COLO668 (cell line): ENCODE data around the gene IFNK.
A peak's percentile ranks its signal among the peaks of the same experiment; 100 is the strongest.

Experiments
- DNase-seq: peaks from one replicate; lab custom pipeline; 2025; ENCODE audit not compliant: unreplicated experiment; lab: John Stamatoyannopoulos, UW

IFNK gene

DNA sequence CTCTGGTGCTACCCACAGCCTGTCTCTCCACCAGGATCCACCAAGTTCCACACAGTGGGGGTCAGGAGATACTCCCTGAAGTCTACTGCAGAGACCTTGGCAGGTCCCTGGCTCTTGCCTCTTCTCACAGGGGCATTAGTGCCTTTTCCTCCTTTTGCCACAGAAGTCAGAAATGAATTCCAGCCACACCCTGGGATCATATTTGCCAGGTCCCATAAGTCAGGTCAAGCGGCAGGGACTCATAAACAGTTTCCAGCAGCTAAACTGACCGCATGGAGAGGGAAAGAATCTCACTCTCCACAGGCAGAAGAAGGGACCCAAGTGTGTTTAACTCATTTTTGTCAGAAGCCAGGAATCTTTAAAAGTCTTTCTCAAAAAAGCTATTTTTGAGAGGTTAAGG, 13.3 kb upstream of the IFNK start:
- no peak for DNase-seq

- no peak for DNase-seq
Observed at GRCh38 chr9:27511771-27512170, 12.3 kb upstream of the IFNK start.

DNA sequence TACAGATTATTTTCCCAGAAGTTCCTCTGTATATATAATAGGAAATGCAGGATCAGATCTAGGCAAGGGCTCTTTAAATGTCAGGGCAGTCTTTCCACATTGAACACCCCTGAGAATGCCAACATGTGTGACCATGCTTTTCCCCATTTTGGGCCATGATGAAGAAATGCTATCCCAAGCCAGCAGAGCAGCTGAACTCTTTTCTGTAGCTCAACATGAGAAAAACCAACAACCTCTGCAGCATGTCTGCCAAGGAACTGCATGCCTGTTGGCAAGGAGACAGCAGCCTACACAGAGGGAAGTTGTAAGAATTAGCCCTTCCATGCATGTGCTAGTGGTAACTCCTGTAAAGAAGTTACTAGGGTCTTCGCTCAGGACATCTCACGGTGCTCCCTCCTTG, 9.5 kb upstream of the IFNK start:
- no peak for DNase-seq

DNA sequence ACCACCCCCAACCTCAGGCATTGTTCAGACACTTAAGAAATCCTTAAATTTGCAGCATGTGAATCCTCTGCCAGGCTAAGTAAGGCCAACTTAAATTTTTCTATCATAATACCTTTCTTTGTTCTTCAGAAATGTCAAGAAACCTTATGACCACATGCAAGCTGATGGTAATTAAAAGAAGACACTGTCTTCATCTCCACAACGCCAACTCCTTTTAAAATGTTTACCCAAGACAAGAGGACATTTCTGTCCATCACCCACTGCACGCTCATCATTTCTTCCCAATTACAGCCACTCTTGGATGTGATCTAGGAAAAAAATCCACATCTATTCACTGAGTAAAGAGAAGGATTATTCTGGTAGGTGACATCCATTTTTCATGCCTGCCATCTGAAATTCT, 6.1 kb upstream of the IFNK start:
- DNase-seq, result no peak

DNA sequence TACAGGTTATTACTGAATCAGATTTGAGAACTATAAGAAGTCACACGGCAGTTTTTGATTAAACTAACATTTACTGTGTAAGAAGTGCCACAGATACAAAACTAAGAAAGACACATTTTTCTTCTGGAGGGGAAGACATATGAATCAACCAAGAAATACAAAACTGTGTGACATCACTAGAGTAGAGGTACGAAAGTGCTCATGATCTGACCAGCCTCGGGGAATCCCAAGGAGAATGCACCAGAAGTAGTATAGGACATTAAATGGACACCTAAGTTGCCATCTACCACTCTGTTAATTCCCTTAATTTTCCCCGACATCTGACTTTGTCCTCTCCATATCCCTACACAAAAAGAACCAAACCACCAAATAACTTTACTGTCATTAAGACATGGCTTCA, 5.3 kb upstream of the IFNK start:
- no peak for DNase-seq

- no peak for DNase-seq
Observed at GRCh38 chr9:27519466-27520465, 4.3 kb upstream of the IFNK start.

DNA sequence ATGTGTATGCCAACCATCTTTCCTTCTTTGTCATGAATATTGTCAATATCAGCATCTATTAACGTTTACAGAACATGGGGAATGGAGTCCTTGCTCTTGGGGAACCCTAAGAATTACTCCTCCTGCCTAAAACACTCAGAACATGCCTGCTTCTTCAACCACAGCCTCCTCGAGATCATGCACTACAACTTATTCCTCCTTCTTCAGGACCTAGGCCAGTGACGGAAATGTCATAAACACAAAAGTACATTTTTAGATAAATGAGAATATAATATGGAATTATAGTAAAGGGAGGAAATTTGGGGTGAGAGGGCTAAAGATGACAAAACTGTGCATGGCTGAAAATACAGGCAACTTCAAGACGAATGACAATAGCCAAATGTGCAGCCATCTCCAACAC, 3.1 kb upstream of the IFNK start:
- no peak for DNase-seq

DNA sequence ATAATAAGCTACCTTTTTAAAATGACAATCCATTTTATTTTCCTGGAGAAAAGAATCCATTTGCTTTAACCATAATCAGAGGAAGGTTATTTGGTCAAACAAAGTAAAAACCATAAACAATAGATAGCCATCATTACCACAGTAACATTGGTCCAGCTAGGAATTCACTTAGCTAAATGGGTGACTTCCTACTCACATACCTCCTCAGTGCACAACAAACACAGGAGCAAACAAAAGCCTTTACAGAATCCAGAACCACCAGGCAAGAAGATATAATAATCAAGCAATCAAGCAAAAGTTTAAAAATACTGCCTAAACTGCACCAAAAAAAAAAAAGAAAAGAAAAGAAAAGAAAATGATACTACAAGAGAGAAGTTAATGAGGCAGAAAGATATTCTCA, 949 bp upstream of the IFNK start:
- no peak for DNase-seq

GRCh38 chr9:27527702-27528075, 3.6 kb downstream of the IFNK start:
- DNase-seq, result no peak

DNA sequence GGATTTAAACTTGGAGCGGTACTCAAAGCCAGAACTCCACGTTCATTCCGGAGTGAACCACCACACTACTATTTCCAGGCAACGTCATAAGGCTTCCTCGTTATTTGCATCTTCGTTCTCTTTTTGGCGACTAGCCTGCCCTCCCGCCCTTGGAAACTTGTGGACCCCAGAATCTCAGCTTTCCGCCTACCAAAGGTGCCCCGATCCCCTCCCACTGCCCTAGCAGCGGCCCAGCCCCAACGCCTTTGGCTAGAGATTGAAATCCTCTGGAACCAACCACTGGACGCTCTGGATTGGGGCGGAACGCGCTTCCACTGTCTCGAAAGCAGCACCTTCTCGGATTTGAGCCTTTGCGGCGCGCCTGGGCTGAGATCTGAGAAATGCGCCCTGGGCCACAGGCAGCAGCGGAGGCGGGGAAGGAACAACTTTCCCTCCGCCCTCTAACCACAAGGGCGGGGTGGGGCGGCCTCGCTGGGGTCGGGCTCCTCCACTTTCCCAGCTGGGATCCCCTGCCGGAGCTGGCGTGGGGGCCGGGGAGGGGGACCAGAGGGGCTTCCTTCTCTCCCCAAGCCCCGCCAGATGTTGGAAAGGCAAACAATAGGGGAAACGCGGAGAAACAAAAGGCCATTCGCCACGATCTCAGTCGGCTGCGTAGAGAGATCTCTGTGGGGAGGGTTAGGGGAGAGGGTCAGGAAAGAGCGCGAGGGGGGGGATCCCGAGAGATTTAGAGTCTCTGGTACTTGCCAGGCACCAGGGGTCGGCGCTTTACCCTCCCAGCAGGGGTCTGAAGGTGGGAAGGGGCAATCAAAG, 4.2 kb downstream of the IFNK start:
- no peak for DNase-seq

GRCh38 chr9:27528886-27529315, 4.8 kb downstream of the IFNK start:
- no peak for DNase-seq

DNA sequence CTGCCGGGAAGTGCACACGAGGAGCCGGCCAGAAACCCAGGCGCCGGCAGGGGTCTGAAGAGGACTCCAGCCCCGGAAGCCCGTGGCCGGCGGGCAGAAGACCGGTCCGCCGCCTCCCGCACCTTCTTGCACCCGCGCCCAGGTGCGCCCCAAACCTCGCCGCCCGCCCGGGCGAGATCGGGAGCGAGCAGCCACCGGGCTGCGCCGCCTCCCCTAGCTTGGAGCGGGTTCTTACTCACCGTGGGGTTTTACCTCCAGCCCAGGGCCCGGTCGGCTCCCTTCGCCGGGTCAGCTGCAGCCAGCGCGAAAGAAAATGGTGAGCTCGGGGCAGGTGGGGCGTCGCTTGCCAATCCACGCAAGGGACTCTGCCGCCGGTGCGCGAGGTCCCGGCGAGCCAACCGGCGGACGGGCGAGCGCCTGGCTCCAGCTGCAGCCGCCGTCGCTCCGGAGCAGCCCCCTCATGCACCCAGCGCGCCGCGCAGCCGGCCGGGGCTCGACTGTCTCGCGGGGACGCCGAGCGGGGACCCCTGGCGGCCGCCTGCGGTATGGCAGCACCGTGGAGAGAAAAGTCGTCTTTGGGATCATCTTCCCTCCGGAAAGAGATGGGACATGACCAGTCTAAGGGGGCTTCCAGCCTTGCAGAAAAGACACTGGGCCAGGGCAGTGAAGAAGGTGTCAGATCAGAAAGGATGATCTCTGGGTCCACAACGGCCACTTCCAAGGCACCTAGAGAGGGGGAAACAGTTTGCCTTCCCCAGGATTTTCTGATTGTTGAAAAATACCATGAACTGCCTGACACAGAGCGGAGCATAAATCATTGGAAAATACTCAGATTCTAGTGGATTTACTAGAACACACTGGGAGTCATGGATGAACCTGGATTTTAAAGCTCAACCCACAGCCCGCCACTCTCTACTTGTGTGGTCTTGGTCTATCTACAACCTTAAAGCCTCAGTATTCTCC, 5.5 kb downstream of the IFNK start, which contains the start of gene MOB3B:
TSS of gene MOB3B (minus strand) at position 499 of the 963 bp plus-strand sequence. CDS start 74,264 bp downstream, outside the sequence.
- DNase-seq, result peak; percentile 89

DNA sequence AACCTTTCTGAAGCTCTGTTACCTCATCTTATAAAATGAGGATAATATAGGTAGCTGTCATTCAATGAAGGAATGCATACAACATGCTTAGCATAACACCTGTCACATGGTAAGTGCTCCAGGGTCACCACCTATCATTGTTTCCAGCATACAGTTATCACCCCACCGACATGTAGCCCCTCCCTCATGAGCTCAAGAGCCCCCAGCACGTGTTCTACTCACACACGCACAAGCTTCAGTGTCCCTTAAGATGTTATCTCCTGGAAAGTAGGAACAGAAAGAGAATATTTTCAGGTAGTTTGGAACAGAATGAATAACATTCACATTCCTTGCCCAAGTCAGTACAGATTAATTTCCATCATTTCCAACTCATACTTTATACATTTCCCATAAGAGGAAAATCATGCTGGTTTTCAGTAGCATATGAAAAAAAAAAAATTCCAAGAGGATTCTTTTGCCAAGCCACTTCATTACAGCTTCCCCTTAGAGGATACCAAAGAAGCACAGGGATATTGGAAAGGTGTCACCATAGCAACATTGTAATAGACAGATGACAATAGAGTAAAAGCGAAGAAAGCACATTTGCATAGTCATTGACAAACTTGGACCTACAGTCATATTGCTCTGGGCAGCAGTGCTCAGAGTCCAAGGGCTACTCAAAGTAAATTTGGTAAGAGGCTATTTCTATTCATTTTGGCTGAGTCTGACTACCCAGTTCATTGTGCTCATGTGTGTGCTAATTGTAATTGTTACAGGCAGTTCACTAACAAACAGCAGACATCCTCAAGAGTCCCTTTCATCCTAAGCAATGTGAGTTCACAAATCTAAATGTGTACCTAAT, 7.0 kb downstream of the IFNK start:
- no peak for DNase-seq

GRCh38 chr9:27532046-27532445, 8.0 kb downstream of the IFNK start:
- DNase-seq, result no peak

GRCh38 chr9:27533311-27533710, 9.2 kb downstream of the IFNK start:
- DNase-seq, result no peak

DNA sequence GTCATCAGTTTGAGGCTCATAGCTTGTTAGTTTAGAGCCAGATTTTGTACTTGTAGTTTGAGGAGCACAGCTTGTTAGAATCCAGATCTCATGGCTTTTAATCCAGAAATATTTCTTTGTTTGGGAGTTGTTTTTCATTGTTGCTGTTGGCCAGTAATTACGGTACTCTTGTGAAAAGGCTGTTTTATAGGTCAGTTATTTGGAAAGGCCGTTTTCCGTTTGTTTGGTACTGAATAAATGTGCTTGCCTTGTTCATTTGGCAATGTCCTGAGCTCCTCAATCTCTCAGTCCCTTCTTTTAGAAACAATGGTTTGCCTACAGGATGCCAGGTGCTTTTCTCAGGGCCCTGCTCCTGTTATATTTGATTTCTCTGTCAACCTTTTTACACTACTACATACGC, 10.0 kb downstream of the IFNK start:
- no peak for DNase-seq

DNA sequence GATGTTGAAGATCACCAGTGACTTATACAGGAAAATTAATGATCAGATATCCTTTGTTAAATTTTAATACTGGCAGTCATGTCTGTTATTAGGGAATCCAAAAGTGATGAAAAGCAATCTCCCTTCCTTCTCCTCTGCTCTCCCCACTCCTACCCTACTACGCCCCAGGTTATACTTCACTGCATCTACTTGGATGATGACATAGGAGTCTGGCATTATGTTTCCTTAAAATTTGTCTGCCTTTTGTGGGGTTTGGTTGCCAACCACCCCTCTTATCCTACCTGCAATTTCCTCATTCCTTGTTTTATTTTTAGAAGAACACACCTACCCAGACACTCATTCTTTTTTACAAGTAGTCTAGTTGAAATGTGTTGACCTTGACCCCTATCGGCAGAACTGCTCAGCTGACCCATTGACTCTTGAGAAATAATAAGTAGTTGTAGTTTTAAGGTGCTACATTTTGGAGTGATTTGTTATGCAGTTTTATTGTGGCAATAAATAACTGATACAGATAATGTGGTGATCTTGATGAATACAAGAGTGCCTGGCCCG, 10.6 kb downstream of the IFNK start:
- DNase-seq, result no peak

- no peak for DNase-seq
Observed at GRCh38 chr9:27535701-27536118, 11.6 kb downstream of the IFNK start.

GRCh38 chr9:27536168-27536567, 12.1 kb downstream of the IFNK start:
- DNase-seq, result no peak

- DNase-seq, result no peak
Observed at GRCh38 chr9:27537027-27537435, 12.9 kb downstream of the IFNK start.
